GM21515 (cell line): ENCODE data around the gene ADAMTS20.

Experiments used
- ATAC-seq: cut with Tn5 transposase; IDR thresholded peaks from one replicate; pipeline ENCODE4 v1.9.1; 2021; ENCODE audit not compliant: unreplicated experiment

Gene ADAMTS20

GRCh38 chr12:43493261-43493797, 58.7 kb downstream of the ADAMTS20 start:
- ATAC-seq, result no peak

GRCh38 chr12:43482311-43483085, 69.5 kb downstream of the ADAMTS20 start:
- ATAC-seq, result no peak

GRCh38 chr12:43480591-43480990, 71.4 kb downstream of the ADAMTS20 start:
- no peak for ATAC-seq

- ATAC-seq, result no peak
These were observed 89.3 kb downstream of the ADAMTS20 start for GRCh38 chr12:43462741-43463140.

- no peak for ATAC-seq
These were observed 89.9 kb downstream of the ADAMTS20 start for GRCh38 chr12:43462080-43462479.

- no peak for ATAC-seq
These were observed 92.7 kb downstream of the ADAMTS20 start for GRCh38 chr12:43459285-43459684.

- no peak for ATAC-seq
These were observed 98.2 kb downstream of the ADAMTS20 start for GRCh38 chr12:43453761-43454160.

- no peak for ATAC-seq
These were observed 107.0 kb downstream of the ADAMTS20 start for GRCh38 chr12:43444940-43445564.

- no peak for ATAC-seq
These were observed 115.4 kb downstream of the ADAMTS20 start for GRCh38 chr12:43436597-43436996.

- ATAC-seq, result no peak
These were observed 117.4 kb downstream of the ADAMTS20 start for GRCh38 chr12:43434614-43435013.

GRCh38 chr12:43428088-43428600, 123.9 kb downstream of the ADAMTS20 start:
- no peak for ATAC-seq

GRCh38 chr12:43425361-43425760, 126.6 kb downstream of the ADAMTS20 start:
- no peak for ATAC-seq

- no peak for ATAC-seq
These were observed 135.0 kb downstream of the ADAMTS20 start for GRCh38 chr12:43416981-43417380.

GRCh38 chr12:43407816-43408645, 144.0 kb downstream of the ADAMTS20 start:
- ATAC-seq, result peak; percentile 73

- no peak for ATAC-seq
These were observed 145.2 kb downstream of the ADAMTS20 start for GRCh38 chr12:43406801-43407200.

- no peak for ATAC-seq
These were observed 149.6 kb downstream of the ADAMTS20 start for GRCh38 chr12:43402436-43402835.

- ATAC-seq, result no peak
These were observed 150.9 kb downstream of the ADAMTS20 start for GRCh38 chr12:43401096-43401495.

- ATAC-seq, result no peak
These were observed 155.3 kb downstream of the ADAMTS20 start for GRCh38 chr12:43396671-43397070.

GRCh38 chr12:43392116-43392515, 159.9 kb downstream of the ADAMTS20 start:
- ATAC-seq, result no peak

GRCh38 chr12:43381879-43382278, 170.1 kb downstream of the ADAMTS20 start:
- ATAC-seq, result no peak

GRCh38 chr12:43378448-43378847, 173.6 kb downstream of the ADAMTS20 start:
- ATAC-seq, result no peak
